ENCODE data around the gene TERT. TPM values are rescaled to one million over a fixed set of nuclear protein-coding genes. Genes with fewer than 3 reads are reported as not detected.

The TERT gene
- total and polyA plus RNA-seq, 2 of the 8 experiments (the other 6 are each of a cell fraction or from before 2014, with no cell fraction given) = 13.1 to 23.1 TPM

DNA sequence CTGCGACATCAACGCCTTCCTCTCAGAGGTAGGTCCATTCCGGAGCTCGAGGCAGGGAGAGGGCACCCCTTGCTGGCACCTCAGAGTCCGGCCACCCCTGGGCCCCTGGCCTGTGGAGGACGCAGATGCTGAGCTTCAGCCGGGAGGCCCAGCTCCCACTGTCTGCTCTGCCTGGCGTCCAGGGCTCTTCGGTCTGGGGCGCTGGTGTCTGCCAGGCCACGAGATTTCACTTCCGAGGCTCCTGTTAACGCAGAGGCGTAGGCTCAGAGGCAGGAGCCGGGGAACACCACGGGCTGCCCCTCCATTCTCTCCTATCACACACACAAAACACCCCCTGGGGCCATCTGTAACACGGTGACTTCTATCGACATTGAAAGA is 78.0 kb downstream of the TERT start:
- no peak for DNase-seq (ENCODE audit: low read depth in 1 of 2, low spot score in 2 of 2)
- Histone ChIP-seq H2BK12ac (ENCODE audit: low read depth, low read length) (no peak overlapping the region; the same call in 1 of the 2 replicates), H3K79me1 (ENCODE audit: low read depth, low read length) (no peaks in the 10 kb centered on the region), H3K27me3 (replicated peaks in 1 of 4; ENCODE audit: control insufficient read depth in 3 of 4, extremely low read depth in 1 of 4, insufficient read depth in 3 of 4, low read length in 3 of 4) (no peaks in the 10 kb centered on the region; a peak in 1 of 7 replicates), H3K36me3 (ENCODE audit: control insufficient read depth in 2 of 4, insufficient read depth in 4 of 4, low read length in 3 of 4) (no peaks in the 10 kb centered on the region), H4K5ac (ENCODE audit: insufficient read length, low read depth, low read length) (no peak overlapping the region), H3K79me2 (ENCODE audit: control insufficient read depth in 1 of 2, insufficient read depth in 2 of 2, low read length in 2 of 2) (no peaks in the 10 kb centered on the region), H2BK5ac (ENCODE audit: low read depth, low read length) (no peak overlapping the region), H2BK20ac (ENCODE audit: low read length) (no peak overlapping the region), H3K23me2 (ENCODE audit: low read depth, low read length) (peaks cover under 1% of the 10 kb centered on the region; the same call in 1 of the 2 replicates), H2AFZ (ENCODE audit: low read length) (no peak overlapping the region), H4K8ac (ENCODE audit: extremely low read depth, insufficient read depth, low read length) (no peak overlapping the region), H3K56ac (replicated peaks; ENCODE audit: insufficient read length, low read depth, low read length) (no peak overlapping the region), H4K20me1 (replicated peaks in 1 of 2; ENCODE audit: control insufficient read depth in 1 of 2, insufficient read depth in 2 of 2, low read length in 2 of 2) (peaks cover 0 to 2% of the 10 kb centered on the region in 2 experiments), H3K4ac (replicated peaks; ENCODE audit: insufficient read length, low read depth, low read length) (no peak overlapping the region), H2BK15ac (ENCODE audit: low read length) (no peak overlapping the region), H3K4me2 (ENCODE audit: insufficient read depth in 1 of 2, low read depth in 2 of 2, low read length in 2 of 2) (no peak overlapping the region), H3K23ac (ENCODE audit: insufficient read length) (no peak overlapping the region), H2BK120ac (replicated peaks; ENCODE audit: low read depth, low read length) (no peak overlapping the region), H3K18ac (ENCODE audit: extremely low read depth, low read length) (no peak overlapping the region), H2AK5ac (ENCODE audit: low read depth, low read length) (no peak overlapping the region), H3K9ac (replicated peaks in 1 of 4; ENCODE audit: extremely low read depth in 1 of 4, low read depth in 3 of 4, low read length in 3 of 4) (no peak overlapping the region), H3K14ac (ENCODE audit: insufficient read length) (no peak overlapping the region), H4K91ac (replicated peaks; ENCODE audit: insufficient read length, low read length) (no peak overlapping the region), H3K4me3 (ENCODE audit: extremely low read depth in 1 of 4, insufficient read depth in 2 of 4, low read depth in 3 of 4, low read length in 4 of 4) (no peak overlapping the region), H3K9me3 (ENCODE audit: insufficient read depth in 2 of 2, low read depth in 1 of 2, low read length in 1 of 2) (peaks cover 0 to 2% of the 10 kb centered on the region in 2 experiments; a peak in 1 of 4 replicates), H3K27ac (ENCODE audit: low read depth, low read length) (no peak overlapping the region), H3K4me1 (replicated peaks in 1 of 4; ENCODE audit: control insufficient read depth in 3 of 4, insufficient read depth in 4 of 4, low read length in 3 of 4) (peaks cover 0 to 2% (median 0%) of the 10 kb centered on the region in 4 experiments; a peak in 2 of 7 replicates)
- TF ChIP-seq KDM4A (IDR thresholded peaks at IDR 0.05; ENCODE audit: low read depth, low read length, severe bottlenecking) = no peak
- no peak for TF ChIP-seq FOSL1 (IDR thresholded peaks at IDR 0.05; ENCODE audit: insufficient read depth, low read depth, low read length)
- no peak for TF ChIP-seq TBP (IDR thresholded peaks at IDR 0.05; ENCODE audit: low read depth, low read length)
- no peak for TF ChIP-seq CHD1 (IDR thresholded peaks at IDR 0.05; ENCODE audit: low read depth, low read length)
- no peak for TF ChIP-seq RFX5 (IDR thresholded peaks at IDR 0.05; ENCODE audit: borderline replicate concordance, low read depth, low read length)
- TF ChIP-seq POLR2AphosphoS5 (IDR thresholded peaks at IDR 0.05; ENCODE audit: low read depth, low read length) = no peak
- no peak for TF ChIP-seq SP4 (IDR thresholded peaks at IDR 0.05; ENCODE audit: low read length)
- TF ChIP-seq TAF1 (IDR thresholded peaks at IDR 0.05; ENCODE audit: low read depth, low read length) = no peak
- CTCF ChIA-PET (ENCODE audit: partially characterized antibody) = interaction anchor here (1.3 to 2.1 kb wide), 4 partner anchors 10 to 43 kb away, joined by 4 to 7 read pairs (median 5); no protein-coding TSS in a partner anchor
- no peak for FAIRE-seq
- POLR2A ChIA-PET (ENCODE audit: partially characterized antibody) = no interaction called here
- 96% methylated on average over 18 of the region's 18 CpGs; no CpG with 5 or more reads in 1 of the 2 experiments for WGBS, 2 experiments (ENCODE audit: extremely low coverage in 1 of 2, insufficient coverage in 1 of 2, insufficient read length in 1 of 2, insufficient replicate concordance in 2 of 2, low coverage in 1 of 2, low lambda C conversion rate in 2 of 2, missing lambda C conversion rate in 1 of 2)
